Measurements from ENCODE around the gene MCF2L.

DNA sequence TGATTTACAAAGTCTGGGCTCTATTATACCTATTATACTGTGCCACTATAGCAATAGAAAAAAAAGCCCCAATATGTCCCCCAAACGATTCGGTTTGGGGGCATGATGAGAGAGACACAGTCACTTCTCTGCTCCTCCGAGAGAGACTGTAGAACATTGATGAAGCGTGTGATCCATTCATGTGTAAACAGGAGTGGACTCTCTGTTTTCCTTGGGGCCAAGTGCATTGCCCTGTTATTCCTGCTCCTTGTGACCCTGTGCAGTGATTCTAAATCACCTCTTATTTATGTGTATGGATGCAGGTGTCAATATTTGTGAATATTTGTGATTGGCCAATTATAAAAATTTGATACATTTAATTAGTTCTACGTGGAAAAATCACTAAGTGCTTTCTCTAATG is 170.6 kb downstream of the MCF2L start:
- TF ChIP-seq POLR2A (IDR thresholded peaks at IDR 0.05) = no peak
- TF ChIP-seq, protein P1, sequence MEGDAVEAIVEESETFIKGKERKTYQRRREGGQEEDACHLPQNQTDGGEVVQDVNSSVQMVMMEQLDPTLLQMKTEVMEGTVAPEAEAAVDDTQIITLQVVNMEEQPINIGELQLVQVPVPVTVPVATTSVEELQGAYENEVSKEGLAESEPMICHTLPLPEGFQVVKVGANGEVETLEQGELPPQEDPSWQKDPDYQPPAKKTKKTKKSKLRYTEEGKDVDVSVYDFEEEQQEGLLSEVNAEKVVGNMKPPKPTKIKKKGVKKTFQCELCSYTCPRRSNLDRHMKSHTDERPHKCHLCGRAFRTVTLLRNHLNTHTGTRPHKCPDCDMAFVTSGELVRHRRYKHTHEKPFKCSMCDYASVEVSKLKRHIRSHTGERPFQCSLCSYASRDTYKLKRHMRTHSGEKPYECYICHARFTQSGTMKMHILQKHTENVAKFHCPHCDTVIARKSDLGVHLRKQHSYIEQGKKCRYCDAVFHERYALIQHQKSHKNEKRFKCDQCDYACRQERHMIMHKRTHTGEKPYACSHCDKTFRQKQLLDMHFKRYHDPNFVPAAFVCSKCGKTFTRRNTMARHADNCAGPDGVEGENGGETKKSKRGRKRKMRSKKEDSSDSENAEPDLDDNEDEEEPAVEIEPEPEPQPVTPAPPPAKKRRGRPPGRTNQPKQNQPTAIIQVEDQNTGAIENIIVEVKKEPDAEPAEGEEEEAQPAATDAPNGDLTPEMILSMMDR (IDR thresholded peaks at IDR 0.05) = no peak

Data from breast epithelium (tissue), 3 donors.